Kidney epithelial cell (primary cell): ENCODE data around the gene KLF12. TPM values are rescaled to one million over a fixed set of nuclear protein-coding genes. Genes with fewer than 3 reads are reported as not detected.

Experiments
- DNase-seq: peaks from one replicate; pipeline ENCODE4 v3.0.0-alpha.2; 2010; ENCODE audit warnings: low read depth
- H3K27me3 ChIP-seq: 2 replicates; pipeline ENCODE4 v1.6.0; 2011; ENCODE audit warnings: low read length; ENCODE audit not compliant: control insufficient read depth, insufficient read depth
- H3K36me3 ChIP-seq: 2 replicates; pipeline ENCODE4 v1.5.1; 2011; ENCODE audit warnings: low read length; ENCODE audit not compliant: control insufficient read depth, insufficient read depth
- H3K4me3 ChIP-seq: 2 replicates; pipeline ENCODE4 v1.5.1; 2011; ENCODE audit warnings: low read depth, mild to moderate bottlenecking, control low read depth, low read length
- CTCF ChIP-seq: IDR thresholded peaks from 2 replicates; pipeline ENCODE4 v1.5.1; 2011; ENCODE audit warnings: mild to moderate bottlenecking, moderate library complexity, low read length, control low read depth, inconsistent platforms; ENCODE audit not compliant: insufficient read depth, poor library complexity, severe bottlenecking
- total RNA-seq: library from RNA; depleted of rRNA; stranded (reverse); fragments of >200 nt; gene quantifications from 2 replicates; pipeline ENCODE4 v1.2.3, GENCODE V29; 2015

KLF12 gene
- total RNA-seq, 1 donor from 2014 or later: 13.1 TPM

GRCh38 chr13:74133657-74134201 lies 475 bp downstream of the KLF12 start:
- peak; percentile 73 for DNase-seq
- H3K36me3 ChIP-seq: no peaks in the 10 kb centered on the region
- peak overlapping the region; percentile 62 for H3K4me3 ChIP-seq
- no peaks in the 10 kb centered on the region for H3K27me3 ChIP-seq
- no peak for TF ChIP-seq CTCF

- TF ChIP-seq CTCF: no peak
- peak overlapping the region; percentile 62 for H3K4me3 ChIP-seq
- H3K36me3 ChIP-seq: no peaks in the 10 kb centered on the region
- DNase-seq: no peak
- H3K27me3 ChIP-seq: no peaks in the 10 kb centered on the region
These were observed 1.2 kb downstream of the KLF12 start for GRCh38 chr13:74132776-74133656.

GRCh38 chr13:74132152-74132775 lies 1.9 kb downstream of the KLF12 start:
- no peak for DNase-seq
- no peaks in the 10 kb centered on the region for H3K36me3 ChIP-seq
- no peak for TF ChIP-seq CTCF

GRCh38 chr13:74131227-74131626 lies 3.0 kb downstream of the KLF12 start:
- TF ChIP-seq CTCF: no peak
- no peak for DNase-seq
- Histone ChIP-seq H3K36me3 (no peaks in the 10 kb centered on the region), H3K27me3 (no peaks in the 10 kb centered on the region), H3K4me3 (no peak overlapping the region)

More at GRCh38 chr13:74132152-74132775, 1.9 kb downstream of the KLF12 start:
- peak overlapping the region; percentile 62 for H3K4me3 ChIP-seq
- H3K27me3 ChIP-seq: no peaks in the 10 kb centered on the region

GRCh38 chr13:74129500-74130191 lies 4.6 kb downstream of the KLF12 start:
- no peaks in the 10 kb centered on the region for H3K27me3 ChIP-seq
- no peak for DNase-seq
- no peak overlapping the region for H3K4me3 ChIP-seq
- no peaks in the 10 kb centered on the region for H3K36me3 ChIP-seq
- no peak for TF ChIP-seq CTCF
